22Rv1 (cell line): Measurements from ENCODE around the gene CNTNAP2.

Experiments
- H3K27ac ChIP-seq: fragments of 450-650 bp; 2 replicates; pipeline ENCODE4 v1.5.1; 2017
- CTCF ChIP-seq: fragments of 450-650 bp; IDR thresholded peaks from 2 replicates; pipeline ENCODE4 v1.5.1; 2017; ENCODE audit warnings: mild to moderate bottlenecking
- ZFX ChIP-seq: fragments of 450-650 bp; IDR thresholded peaks from 2 replicates; pipeline ENCODE4 v1.6.1; 2017; ENCODE audit warnings: antibody characterized with exemption, borderline replicate concordance

CNTNAP2 gene

GRCh38 chr7:148265896-148266295, 2149.3 kb downstream of the CNTNAP2 start:
- TF ChIP-seq CTCF (no peak), ZFX (no peak)
- no peak overlapping the region for H3K27ac ChIP-seq

GRCh38 chr7:148266795-148267194, 2150.2 kb downstream of the CNTNAP2 start:
- H3K27ac ChIP-seq, result no peak overlapping the region
- TF ChIP-seq CTCF (no peak), ZFX (no peak)

- no peak overlapping the region for H3K27ac ChIP-seq
- TF ChIP-seq CTCF (no peak), ZFX (no peak)
Observed at GRCh38 chr7:148270576-148270975, 2154.0 kb downstream of the CNTNAP2 start.

GRCh38 chr7:148274118-148274517, 2157.5 kb downstream of the CNTNAP2 start:
- H3K27ac ChIP-seq, result no peak overlapping the region
- no peak for TF ChIP-seq CTCF
- no peak for TF ChIP-seq ZFX

- H3K27ac ChIP-seq, result no peak overlapping the region
- TF ChIP-seq ZFX (no peak), CTCF (no peak)
Observed at GRCh38 chr7:148275359-148275890, 2158.8 kb downstream of the CNTNAP2 start.

GRCh38 chr7:148276314-148277041, 2159.9 kb downstream of the CNTNAP2 start:
- no peak for TF ChIP-seq CTCF
- TF ChIP-seq ZFX, result no peak
- H3K27ac ChIP-seq, result no peak overlapping the region

- TF ChIP-seq ZFX (no peak), CTCF (no peak)
- H3K27ac ChIP-seq, result no peak overlapping the region
Observed at GRCh38 chr7:148277042-148277660, 2160.6 kb downstream of the CNTNAP2 start.
